OCI-LY1 (cell line): ENCODE measurements around the gene SNPH.

ENCODE experiments used
- H2AFZ ChIP-seq: fragments of 200-600 bp; sonication (generic), shearing (Covaris generic); 2 replicates; pipeline ENCODE4 v1.6.0; 2014; ENCODE audit warnings: antibody characterized with exemption, mild to moderate bottlenecking, low read length
- H3F3A ChIP-seq: fragments of 200-600 bp; sonication (generic), shearing (Covaris generic); 2 replicates; pipeline ENCODE4 v1.6.0; 2014; ENCODE audit warnings: mild to moderate bottlenecking, antibody characterized with exemption, low read length, moderate library complexity; ENCODE audit not compliant: insufficient read depth
- H3K27ac ChIP-seq: fragments of 200-600 bp; sonication (generic); 2 replicates; pipeline ENCODE4 v1.5.1; 2014; ENCODE audit warnings: low read length, mixed run types, mild to moderate bottlenecking, low read depth; ENCODE audit not compliant: poor library complexity, severe bottlenecking
- H3K27me3 ChIP-seq: fragments of 200-600 bp; sonication (generic); 2 replicates; pipeline ENCODE4 v1.6.0; 2014; ENCODE audit warnings: antibody characterized with exemption, mild to moderate bottlenecking, low read length, moderate library complexity; ENCODE audit not compliant: insufficient read depth
- H3K36me3 ChIP-seq: fragments of 200-600 bp; sonication (generic); 2 replicates; pipeline ENCODE4 v1.6.1; 2014; ENCODE audit warnings: mild to moderate bottlenecking, antibody characterized with exemption, low read length, moderate library complexity, mixed read lengths; ENCODE audit not compliant: insufficient read depth
- H3K4me1 ChIP-seq: fragments of 200-600 bp; sonication (generic); 2 replicates; pipeline ENCODE4 v1.5.1; 2014; ENCODE audit warnings: mild to moderate bottlenecking, low read length, moderate library complexity; ENCODE audit not compliant: insufficient read depth, severe bottlenecking
- H3K4me2 ChIP-seq: fragments of 200-600 bp; sonication (generic), shearing (Covaris generic); 2 replicates; pipeline ENCODE4 v1.6.1; 2014; ENCODE audit warnings: low read length
- H3K4me3 ChIP-seq: fragments of 200-600 bp; sonication (generic); 2 replicates; pipeline ENCODE4 v1.5.1; 2014; ENCODE audit warnings: low read length, low read depth, mild to moderate bottlenecking, mixed read lengths; ENCODE audit not compliant: poor library complexity, severe bottlenecking
- H3K79me2 ChIP-seq: fragments of 200-600 bp; shearing (Covaris generic); 2 replicates; pipeline ENCODE4 v1.6.1; 2016; ENCODE audit warnings: mixed run types, low read length, mixed read lengths; ENCODE audit not compliant: insufficient read depth
- H3K9ac ChIP-seq: fragments of 200-600 bp; sonication (generic), shearing (Covaris generic); 2 replicates; pipeline ENCODE4 v1.6.1; 2014; ENCODE audit warnings: mild to moderate bottlenecking, low read length, mixed read lengths
- H3K9me2 ChIP-seq: fragments of 200-600 bp; sonication (generic), shearing (Covaris generic); 2 replicates; pipeline ENCODE4 v1.6.1; 2014; ENCODE audit warnings: low read depth, mild to moderate bottlenecking, low read length, mixed read lengths
- H3K9me3 ChIP-seq: fragments of 200-600 bp; shearing (Covaris generic); 2 replicates; pipeline ENCODE4 v1.6.1; 2014; ENCODE audit warnings: low read length, mixed read lengths
- H4K20me1 ChIP-seq: fragments of 200-600 bp; sonication (generic), shearing (Covaris generic); 2 replicates; pipeline ENCODE4 v1.6.0; 2016; ENCODE audit warnings: mild to moderate bottlenecking, low read length; ENCODE audit not compliant: insufficient read depth
- CTCF ChIP-seq: fragments of 200-600 bp; sonication (generic), shearing (Covaris generic); IDR thresholded peaks from 2 replicates; pipeline ENCODE4 v1.5.1; 2017; ENCODE audit warnings: mild to moderate bottlenecking, antibody characterized with exemption, low read length, moderate library complexity, mixed read lengths
- EZH2 ChIP-seq: fragments of 200-600 bp; sonication (generic), shearing (Covaris generic); IDR thresholded peaks from 2 replicates; pipeline ENCODE4 v1.8.0; 2017; ENCODE audit warnings: borderline replicate concordance, mixed run types, mild to moderate bottlenecking, antibody characterized with exemption, low read length, moderate library complexity, mixed read lengths

Gene SNPH

GRCh38 chr20:1295276-1295930 lies 29.3 kb downstream of the SNPH start:
- H3K27me3 ChIP-seq = no peaks in the 10 kb centered on the region
- no peak overlapping the region for H3K4me3 ChIP-seq
- H3F3A ChIP-seq = no peaks in the 10 kb centered on the region
- TF ChIP-seq EZH2 (no peak), CTCF (no peak)
- H3K4me1 ChIP-seq = no peaks in the 10 kb centered on the region
- no peak overlapping the region for H3K27ac ChIP-seq
- H2AFZ ChIP-seq = no peak overlapping the region
- H3K9me2 ChIP-seq = no peaks in the 10 kb centered on the region
- H3K9ac ChIP-seq = no peak overlapping the region
- H3K79me2 ChIP-seq = no peaks in the 10 kb centered on the region
- no peaks in the 10 kb centered on the region for H3K36me3 ChIP-seq
- H3K4me2 ChIP-seq = no peak overlapping the region
- no peaks in the 10 kb centered on the region for H3K9me3 ChIP-seq
- H4K20me1 ChIP-seq = no peaks in the 10 kb centered on the region

GRCh38 chr20:1296117-1296610 lies 30.1 kb downstream of the SNPH start:
- Histone ChIP-seq H3K79me2 (no peaks in the 10 kb centered on the region), H3K4me1 (no peaks in the 10 kb centered on the region), H3F3A (no peaks in the 10 kb centered on the region), H3K27me3 (no peaks in the 10 kb centered on the region), H3K9me3 (no peaks in the 10 kb centered on the region), H3K27ac (no peak overlapping the region), H3K9me2 (no peaks in the 10 kb centered on the region), H3K9ac (no peak overlapping the region), H3K36me3 (no peaks in the 10 kb centered on the region), H3K4me3 (no peak overlapping the region), H3K4me2 (no peak overlapping the region), H2AFZ (no peak overlapping the region), H4K20me1 (no peaks in the 10 kb centered on the region)
- TF ChIP-seq CTCF (no peak), EZH2 (no peak)

- Histone ChIP-seq H3K9ac (no peak overlapping the region), H3K79me2 (no peaks in the 10 kb centered on the region), H3K9me2 (no peaks in the 10 kb centered on the region), H3K4me2 (no peak overlapping the region), H3K27me3 (no peaks in the 10 kb centered on the region), H3K4me3 (no peak overlapping the region), H3K9me3 (no peaks in the 10 kb centered on the region), H3F3A (no peaks in the 10 kb centered on the region), H3K4me1 (no peaks in the 10 kb centered on the region), H2AFZ (no peak overlapping the region), H3K36me3 (no peaks in the 10 kb centered on the region), H3K27ac (no peak overlapping the region), H4K20me1 (no peaks in the 10 kb centered on the region)
- no peak for TF ChIP-seq EZH2
- TF ChIP-seq CTCF = no peak
These were observed 30.8 kb downstream of the SNPH start for GRCh38 chr20:1296922-1297321.
